Activated CD4-positive, CD25-positive, alpha-beta regulatory T cell treated with anti-CD3 and anti-CD28 coated beads, Interleukin-2, amount 50 U/mL, for 24 hours (primary cell): Measurements from ENCODE around the gene EXOC3L2.
"Not testable (repeated sequence)": the region's sequence is repeated elsewhere in the genome, so short reads cannot be mapped to it uniquely, and the experiment has no call there.

Experiments
- ATAC-seq, 2 donors: fragments of 150-1000 bp; cut with Tn5 transposase; one replicate each; pipeline ENCODE4 v1.10.0; 2021; ENCODE audit warnings: mild to moderate bottlenecking in 1 of 2, moderate library complexity in 1 of 2

EXOC3L2 gene

DNA sequence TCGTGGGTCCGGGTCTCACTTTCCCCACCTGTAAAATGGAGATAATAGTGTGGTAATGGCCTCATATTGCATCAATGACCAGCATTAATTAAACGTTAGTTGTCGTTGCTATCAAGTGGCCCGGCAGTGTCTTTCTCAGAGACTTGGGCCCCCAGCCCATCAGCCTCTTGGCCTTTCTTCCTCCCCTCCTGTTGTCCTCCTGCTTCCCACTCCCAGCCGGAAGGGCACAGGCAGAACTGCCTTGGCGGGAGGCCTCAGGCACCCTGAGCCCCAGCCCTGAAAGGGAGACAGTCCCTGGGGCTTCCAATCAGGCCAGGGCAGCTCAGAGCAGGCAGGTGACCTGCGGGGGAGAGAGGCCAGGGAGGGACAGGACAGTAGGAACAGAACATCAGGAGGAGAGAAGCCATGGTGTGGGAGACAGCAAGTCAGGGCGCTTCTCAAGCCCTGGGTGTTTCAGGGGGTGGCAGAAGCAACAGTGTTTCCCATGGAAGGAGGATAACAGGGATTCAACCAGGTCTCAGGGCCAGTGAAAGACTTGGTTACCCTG is 10.5 kb upstream of the EXOC3L2 start:
- ATAC-seq, result no peak

DNA sequence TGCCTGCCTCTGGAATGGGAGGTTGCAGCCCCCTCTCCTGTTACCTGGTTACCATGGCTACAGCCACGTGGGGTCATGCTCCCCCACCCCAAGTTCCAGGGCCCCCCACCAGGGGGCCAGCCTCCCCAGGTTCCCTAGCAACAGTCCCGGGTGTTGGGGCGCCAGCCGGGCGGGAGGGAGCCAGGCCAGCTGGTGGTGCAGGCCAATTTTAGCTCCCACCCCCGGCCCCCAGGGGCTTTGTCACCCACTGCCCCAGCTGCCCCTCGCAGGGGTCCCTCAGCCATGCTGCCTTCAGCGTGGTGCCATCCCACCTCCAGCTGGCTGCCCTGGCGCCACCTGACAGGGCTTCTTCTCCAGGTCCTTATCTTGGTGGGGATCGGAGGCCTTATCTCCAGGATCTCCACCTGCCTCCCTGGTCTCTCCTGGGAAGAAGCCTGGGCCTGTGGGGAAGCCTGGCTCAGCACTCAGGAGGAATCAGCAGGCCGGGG is 8.9 kb upstream of the EXOC3L2 start:
- ATAC-seq, result no peak

DNA sequence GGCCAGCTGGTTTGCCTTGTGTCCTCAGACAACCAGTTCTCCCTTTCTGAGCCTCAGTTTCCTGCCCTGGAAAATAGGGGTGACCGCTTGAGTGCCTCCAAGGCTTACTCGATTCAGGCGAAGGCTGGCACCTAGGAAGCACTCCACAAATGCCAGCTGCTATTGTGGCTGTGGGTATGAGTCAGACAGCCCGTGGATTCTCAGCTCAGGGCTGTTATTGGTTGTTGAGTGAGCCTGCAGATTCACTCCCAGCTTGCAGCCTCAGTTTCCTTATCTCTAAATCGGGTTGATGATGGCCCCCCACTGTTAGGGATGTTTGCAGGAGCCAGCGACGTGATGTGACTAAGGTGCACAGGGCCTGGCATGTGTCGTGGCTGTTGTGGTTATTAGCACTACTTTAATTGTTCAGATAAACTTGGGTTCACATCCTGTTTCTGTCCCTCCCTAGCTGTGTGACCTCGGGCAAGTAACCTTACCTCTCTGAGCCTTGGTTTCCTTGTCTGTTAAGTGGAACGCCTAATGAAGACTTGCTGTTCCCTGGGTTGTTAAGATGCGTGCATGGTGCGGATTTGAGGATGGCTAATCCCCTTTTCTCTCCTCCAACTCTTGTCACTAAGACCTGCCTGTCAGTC is 8.3 kb upstream of the EXOC3L2 start:
- peak; percentile 23 to 31 for ATAC-seq

DNA sequence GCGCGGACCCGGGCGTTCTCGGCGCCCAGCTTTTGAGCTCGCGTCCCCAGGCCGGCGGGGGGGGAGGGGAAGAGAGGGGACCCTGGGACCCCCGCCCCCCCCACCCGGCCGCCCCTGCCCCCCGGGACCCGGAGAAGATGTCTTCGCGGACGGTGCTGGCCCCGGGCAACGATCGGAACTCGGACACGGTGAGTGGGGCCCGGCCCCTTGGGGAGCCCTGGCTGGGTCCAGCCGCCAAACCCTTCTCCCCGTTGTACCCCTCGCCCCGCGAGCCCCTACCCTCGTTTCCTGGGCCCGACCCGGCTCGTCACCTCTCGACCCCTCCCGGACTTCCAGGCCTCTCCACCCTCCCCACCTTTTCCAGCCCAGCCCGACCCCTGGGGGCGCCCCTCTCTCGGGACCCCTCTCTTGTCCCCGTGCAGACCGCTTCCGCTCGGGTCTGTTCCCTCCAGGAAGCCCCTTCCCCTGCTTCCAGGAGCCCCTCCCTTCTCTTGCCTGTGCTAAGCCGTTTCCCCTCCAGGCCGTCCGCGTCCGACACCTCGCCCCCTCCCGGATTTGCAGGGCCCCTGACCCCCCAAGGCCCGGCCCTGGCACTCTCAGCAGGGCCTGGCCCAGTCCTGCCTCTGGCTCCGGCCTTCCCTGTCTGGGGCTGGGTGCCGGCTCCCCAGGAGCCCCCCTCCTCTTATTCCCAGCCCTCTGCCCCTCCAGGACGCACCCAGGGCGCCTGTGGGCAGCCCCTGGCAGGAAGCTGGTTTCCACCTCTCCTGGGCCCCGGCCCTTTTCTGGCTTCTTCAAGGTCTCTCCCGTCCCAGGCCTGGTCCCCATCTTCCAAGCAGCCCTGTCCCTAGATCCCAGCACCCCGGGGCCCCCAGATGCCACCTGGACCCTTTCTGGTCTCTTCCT is 6.5 kb upstream of the EXOC3L2 start:
- ATAC-seq, result no peak

DNA sequence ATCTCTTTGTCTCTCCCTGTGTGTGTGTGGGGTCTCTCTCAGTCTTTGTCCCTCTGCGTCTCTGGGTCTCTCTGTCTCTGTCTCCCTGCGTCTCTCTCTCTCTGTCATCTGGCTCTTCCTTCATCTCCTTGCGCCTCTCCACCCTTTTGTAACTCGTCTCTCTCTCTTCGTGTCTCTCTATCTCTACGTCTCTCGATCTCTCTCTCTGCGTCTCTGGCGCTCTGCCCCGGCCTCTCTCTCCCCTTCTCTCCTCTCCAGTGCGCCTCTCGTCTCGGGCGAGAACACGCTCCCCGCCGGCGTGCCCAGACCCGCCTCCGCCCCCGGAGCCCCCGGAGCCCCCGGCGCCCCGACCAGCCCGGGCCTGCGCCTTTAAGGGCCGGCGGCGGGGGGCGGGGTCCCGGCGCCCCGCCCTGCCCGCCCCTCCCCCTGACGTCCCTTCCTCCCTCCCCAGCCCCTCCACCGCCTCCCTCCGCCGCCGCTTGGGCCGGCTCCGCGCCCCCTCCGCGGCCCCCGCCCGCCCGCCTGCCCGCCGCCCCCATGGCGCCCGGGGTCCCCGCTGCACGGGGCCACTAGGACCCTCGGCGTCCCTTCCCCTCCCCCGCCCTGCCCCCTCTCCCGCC is 5.7 kb upstream of the EXOC3L2 start, which contains the start of gene MARK4:
MARK4 (plus strand) TSS at position 440 of the 620 bp plus-strand sequence. CDS start 318 bp downstream, outside the sequence.
- ATAC-seq, result peak; percentile 73 to 75

DNA sequence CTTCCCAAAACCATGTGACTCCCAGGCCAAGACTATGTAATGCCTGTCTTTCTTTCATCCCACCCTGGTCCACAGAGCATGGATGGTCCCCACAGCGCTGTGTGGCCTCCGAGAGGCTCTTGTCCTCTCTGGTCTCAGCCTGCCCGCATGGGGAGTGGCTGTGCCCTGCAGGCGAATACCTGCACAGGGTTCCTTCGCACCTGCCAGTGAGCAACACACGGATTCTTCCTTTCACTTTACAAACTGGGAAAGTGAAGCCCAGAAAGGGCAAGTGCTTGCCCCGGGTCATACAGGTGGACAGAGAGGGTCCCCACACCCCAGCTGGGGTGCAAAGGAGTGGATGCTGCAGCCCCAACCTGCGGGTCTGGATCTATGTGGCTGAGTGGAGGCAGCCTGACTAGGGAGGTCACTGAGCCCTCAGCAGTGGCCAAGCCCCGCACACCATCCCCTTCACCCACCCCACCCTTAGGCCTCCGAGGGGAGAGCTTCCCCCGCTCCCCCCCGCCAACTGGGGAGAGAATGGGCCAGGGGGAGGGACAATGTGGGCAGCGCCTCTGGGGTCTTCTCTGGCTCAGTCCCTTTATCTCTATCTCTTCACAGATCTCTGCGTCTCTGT is 5.1 kb upstream of the EXOC3L2 start:
- ATAC-seq, result no peak

DNA sequence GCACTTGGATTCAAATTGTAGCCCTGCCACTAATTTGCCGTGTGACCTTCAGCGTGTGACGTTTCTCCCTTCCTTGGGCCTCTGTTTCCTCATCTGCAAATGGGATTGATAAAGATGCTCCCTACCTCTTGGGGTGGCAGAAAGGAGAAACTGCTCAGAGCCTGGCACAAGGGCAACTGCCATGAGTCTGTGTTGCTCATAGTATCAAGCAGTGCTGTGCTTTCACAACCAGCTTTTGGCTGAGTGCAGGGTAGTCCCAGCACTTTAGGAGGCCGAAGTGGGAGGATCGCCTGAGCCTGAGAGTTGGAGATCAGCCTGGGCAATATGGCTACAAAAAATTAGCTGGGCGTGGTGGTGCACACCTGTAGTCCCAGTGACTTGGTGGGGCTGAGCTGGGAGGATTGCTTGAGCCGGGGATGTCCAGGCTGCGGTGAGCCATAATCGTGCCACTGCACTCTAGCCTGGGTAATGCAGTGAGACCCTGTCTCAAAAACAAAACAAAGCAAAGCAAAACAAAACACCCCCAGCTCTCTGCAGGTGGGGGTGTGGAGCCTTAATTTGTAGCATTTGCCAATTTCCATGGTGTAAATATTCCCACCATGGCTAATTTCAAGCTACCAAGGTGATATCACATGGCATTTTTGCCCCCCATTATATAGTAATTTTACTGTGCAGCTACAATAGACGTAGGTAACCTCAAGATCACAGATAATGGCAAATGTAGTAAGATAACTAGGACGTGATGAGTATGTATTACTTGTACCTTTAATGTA is 4.2 kb upstream of the EXOC3L2 start:
- ATAC-seq, result no peak

DNA sequence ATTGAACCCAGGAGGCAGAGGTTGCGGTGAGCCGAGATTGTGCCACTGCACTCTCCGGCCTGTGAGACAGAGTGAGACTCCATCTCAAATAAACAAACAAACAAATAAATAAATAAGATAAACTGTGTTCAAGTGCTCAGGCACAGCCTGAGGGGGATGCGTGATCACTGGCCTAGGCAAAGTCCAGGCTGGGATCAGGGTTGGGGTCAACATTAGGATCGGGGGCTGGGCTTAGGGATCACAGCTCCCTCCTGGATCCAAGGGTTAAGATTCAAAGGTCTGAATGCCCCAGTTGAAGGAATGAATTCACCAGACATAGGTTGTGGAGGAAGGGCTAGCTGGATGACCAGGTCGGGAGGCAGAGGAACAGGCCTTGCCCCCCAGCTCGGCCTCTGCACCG is 1.9 kb upstream of the EXOC3L2 start:
- ATAC-seq, result no peak

DNA sequence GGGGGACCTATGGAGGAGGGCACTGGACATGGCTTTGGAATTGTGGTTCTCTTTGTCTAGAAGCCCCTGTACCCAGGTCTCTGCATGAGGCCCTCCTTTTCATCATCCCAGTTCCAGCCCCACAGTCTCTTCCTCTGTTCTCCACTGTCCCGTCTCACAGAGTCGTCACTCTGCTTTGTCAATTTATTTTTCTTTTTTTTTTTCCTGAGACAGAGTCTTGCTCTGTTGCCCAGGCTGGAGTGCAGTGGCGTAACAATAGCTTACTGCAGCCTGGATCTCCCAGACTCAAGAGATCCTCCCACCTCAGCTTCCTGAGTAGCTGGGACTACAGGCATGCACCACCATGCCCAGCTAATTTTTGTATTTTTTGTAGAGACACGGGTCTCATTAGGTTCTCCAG is 619 bp upstream of the EXOC3L2 start:
- no peak for ATAC-seq

DNA sequence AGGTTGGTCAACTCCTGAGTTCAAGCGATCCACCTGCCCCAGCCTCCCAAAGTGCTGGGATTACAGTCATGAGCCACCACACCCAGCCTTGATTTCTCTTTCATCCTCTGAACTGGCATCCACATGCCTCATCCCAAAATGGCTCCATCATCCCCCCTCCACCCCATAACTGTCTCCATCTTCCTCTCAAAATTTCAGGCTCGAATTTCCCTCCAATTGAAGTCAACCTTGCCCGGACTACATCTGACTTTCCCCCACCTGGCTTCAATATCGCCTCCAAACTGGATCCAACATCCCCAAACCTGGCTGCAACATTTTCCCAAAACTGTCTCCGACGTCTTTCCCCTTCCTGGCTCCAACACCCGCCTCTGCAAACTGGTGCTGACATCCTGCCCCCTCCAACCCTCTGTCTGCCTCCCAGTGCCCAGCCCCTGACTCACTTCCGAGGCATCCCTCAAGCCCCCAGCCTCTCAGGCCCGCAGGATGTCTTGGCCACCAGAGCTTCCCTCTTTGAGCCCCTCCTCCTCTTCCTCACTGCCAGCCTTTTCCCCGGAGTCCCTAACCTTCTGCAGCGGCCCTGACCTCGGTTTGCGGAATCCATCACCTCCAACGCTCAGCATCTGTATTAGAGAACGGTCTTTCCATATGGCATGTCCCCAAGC is 943 bp downstream of the EXOC3L2 start:
- no peak for ATAC-seq

DNA sequence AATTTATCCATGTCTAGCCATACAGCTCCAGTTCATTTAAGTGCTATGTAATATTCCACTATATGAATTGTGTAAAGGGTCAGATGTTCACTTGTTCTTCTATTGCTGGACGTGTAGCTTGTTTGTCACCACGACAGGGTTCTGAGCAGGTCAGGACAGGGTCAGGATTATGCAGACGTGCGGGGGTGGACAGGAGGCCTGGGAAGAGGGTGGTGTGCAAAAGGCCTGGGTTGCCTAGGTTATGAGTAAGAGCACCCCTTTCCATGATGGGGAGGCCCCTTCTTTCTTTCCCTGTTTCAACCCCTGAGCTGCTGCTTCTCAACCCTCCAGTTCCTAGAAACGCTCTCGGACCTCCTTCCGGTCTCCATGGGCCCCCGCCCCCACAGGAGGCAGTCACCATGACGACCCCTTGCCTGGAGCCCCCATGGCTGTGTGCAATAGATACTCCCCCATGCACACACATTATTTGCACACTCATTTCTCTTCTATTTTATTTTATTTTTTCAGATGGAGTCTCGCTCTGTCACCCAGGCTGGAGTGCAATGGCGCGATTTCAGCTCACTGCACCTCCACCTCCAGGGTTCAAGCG is 2.0 kb downstream of the EXOC3L2 start:
- no peak for ATAC-seq

DNA sequence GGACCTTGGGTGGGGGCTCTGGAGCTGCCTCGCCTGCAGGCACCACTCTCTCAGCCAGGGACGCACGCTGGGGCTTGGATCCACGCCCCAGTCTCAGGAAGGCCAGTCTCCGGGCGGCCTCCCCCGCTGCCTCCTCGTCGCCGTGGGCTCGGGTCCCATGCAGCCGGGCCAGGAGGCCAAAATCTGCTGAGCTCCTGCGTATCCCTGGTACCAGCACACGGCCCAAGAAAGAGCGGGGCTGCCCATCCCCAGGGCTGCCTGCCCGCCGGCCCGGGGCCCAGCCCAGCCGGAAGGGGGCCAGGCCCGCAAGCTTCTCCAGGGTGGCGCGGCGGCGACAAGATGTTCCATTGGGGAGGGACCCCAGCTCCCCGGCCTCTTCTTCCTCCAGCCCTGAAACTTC is 6.7 kb downstream of the EXOC3L2 start:
- ATAC-seq, result no peak

DNA sequence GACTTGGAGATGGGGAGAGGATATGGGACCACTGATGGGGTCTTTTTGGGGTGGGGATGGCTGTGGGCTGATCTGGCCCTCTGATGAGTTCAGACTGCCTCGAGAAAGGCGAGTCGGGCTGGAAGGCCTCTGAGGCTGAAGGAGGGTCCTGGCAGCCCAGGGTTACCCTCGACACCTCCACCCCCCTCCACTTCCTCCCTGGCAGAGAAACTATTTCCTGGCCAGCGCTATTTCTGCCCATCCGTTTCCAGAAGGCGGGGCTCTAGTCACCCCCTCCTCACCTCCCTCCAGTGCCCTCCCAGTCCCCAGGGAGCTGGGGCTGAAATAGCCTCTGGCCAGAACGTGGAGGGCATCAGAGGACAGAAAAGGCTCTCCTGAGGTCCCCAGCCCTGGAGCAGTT is 9.7 kb downstream of the EXOC3L2 start:
- no peak for ATAC-seq

DNA sequence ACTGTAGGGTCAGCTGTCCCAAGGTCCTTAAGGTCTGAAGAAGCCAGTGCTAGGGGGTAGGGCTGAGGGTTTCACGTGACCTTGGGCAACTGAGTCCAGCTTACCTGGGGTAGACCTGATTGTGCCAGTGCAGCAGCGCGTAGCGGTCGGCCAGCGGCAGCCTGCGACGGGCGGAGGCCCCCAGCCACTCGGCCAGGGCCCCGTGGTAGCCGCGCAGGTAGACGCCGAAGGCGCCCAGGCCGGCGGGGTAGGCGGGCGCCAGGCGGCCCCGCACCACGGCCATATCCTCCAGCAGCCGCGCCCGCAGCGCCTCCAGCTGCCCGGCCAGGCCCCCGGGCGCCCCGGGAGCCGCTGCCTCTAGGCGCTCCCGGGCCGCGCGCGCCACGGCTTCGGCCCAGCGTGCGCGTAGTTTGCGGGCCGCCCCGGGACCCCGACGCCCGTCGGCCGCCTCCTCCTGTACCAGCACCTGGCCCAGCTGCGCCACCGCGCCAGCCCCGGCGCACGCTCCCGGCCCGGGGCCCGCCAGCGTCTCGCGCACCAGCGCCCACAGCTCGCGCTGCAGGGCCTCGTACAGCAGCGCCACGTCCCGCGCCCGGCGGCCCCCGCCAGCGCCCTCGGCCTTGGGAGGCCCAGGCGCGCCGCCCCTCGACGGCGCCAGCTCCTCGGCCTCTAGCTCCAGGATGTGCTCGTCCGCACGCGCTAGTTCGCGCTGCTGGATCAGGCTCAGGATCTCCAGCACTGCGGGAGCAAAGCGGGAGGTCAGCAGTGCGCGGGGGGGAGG is 10.9 kb downstream of the EXOC3L2 start:
- ATAC-seq, result no peak

DNA sequence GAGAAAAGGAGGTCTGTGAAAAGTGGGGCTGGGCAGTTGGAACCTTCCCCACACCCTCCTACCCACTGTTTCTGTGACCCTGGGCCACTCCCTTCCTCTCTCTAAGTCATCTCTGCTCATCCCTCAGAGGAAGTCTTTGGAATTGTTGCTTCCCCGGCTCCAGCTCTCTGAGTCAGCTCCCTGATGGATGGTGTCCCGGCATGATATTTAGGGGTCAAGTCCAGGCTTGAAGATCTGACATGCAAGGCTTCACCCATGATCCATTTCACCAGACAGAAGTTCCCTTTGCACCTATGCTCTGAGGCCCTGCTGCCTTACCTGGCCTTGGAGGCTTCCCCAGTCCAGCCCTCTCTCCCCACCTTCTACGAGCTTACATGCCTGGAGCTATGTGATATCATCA is 13.3 kb downstream of the EXOC3L2 start:
- ATAC-seq, result no peak

DNA sequence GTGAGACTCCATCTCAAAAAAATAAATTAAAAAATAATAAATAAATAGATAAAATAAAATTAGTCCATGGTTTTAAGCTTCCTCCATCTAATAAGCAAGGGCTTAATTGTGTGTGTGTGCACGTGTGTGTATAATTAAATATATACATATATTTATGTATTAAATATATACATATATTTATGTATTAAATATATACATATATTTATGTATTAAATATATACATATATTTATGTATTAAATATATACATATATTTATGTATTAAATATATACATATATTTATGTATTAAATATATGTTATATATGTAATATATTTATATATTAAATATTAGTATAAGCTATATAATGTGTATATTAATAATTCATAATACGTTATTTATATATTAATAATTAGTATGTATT is 16.2 kb downstream of the EXOC3L2 start:
- not testable (repeated sequence) for ATAC-seq

DNA sequence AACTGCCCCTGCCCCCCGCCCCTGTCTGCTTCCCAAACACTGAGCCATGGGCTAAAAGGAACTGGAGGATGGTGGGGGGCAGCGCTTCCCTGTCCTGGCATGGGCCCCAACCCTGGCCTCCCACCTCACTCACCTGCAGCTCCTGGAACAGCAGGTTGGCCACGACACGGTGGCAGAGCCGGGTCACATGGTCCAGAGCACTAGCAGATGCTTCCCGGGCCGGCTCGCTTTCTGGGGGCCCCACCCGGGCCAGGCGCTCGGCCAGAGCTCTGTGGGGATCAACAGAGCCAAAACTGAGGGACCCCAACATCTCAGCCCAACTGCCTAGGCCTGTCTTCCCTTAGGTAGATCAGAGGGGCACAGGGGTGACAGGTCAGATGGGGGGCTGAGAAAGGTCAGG is 20.6 kb downstream of the EXOC3L2 start:
- no peak for ATAC-seq

DNA sequence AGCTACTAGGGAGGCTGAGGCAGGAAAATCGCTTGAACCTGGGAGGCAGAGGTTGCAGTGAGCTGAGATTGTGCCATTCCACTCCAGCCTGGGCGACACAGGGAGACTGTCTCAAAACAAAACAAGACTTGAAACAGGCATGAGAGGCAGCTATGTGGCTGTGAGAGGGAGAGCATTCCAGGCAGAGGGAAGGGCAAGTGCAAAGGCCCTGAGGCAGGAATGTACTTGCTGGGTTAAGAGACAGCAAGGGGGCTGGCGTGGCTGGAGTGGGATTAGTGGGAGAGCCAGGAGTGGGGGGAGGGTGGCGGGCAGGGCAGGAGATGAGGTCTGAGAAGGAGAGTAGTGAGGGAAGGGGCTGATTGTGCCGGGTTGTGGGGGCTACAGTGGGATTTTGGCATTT is 21.3 kb downstream of the EXOC3L2 start:
- ATAC-seq, result no peak

DNA sequence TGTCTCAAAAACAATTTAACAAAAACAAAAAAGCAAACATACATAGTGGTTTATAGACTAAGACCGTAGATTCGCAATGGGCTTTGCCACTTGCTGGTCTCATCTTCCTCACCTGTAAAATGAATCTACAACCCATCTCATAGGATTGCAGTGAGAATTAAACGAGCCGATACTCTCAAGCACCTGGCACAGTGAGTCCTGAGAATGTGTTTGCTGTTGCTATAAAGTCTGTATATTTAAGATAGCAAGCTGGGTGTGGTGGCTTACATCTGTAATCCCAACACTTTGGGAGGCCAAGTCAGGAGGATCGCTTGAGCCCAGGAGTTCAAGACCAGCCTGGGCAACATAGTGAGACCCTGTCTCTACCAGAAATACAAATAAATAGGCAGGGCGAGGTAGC is 22.5 kb downstream of the EXOC3L2 start:
- ATAC-seq, result no peak
